OCI-M1 (cell line): ENCODE data around the gene TRAF3.
"Not testable (repeated sequence)": the region's sequence is repeated elsewhere in the genome, so short reads cannot be mapped to it uniquely, and the experiment has no call there.

Experiments
- DNase-seq: peaks from one replicate; lab custom pipeline; 2025; lab: John Stamatoyannopoulos, UW

TRAF3 gene

DNA sequence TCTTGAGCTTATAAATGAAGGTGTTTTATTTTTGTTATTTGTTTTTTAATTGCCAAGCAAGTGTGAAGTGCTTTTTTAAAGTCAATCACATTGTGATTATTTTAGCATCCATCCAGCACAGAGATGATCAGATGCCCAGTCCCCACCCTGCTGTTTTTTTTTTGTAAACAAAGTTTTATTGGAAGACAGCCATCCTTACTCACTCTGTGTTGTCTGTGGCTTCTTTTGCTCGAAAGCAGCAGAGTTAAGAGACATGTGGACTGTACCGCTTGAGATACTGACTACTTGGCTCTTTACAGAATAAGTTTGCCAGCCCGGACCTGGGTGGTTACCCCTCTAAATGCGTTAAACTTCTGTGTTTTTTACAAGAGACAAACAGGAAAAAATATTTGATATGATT lies 114.3 kb downstream of the TRAF3 start:
- DNase-seq = no peak

DNA sequence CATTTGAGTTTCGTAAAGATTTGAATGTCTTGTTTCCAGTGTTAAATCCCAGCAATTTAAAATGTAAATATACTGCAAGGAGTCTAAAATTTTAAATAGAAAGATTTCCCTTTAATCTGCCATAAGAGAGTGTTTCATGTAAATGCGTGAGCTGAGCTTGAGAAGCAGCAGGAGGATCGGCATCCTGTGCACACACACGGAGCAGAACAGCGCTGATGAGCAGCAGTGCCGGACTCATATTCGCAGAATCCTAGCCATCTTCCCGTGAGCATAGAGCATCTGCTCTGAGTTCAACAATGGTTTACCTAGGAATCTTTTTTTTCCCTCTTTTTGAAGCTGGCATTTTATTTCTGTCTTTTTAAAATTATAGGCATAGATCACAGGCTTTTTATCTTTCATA lies 115.4 kb downstream of the TRAF3 start:
- DNase-seq = no peak

DNA sequence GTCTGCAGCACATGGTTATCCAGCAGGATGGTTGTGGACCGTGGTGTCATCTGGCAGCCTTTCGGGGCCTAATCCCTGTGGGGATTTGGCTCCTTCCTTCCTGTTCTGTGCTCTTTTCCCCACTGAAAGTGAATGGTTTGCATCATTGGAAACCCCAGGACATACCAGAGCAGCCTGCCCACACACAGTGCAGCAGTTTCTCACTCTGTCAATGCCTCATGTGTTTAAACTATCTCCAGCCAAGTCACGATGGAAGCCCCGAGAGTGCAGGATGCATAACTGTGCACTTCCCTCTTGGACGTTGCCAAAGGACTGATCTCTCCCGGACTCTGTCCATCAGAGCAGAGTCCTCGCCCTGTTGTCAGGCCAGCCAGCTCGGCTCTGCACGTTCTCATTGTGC lies 116.2 kb downstream of the TRAF3 start:
- no peak for DNase-seq

DNA sequence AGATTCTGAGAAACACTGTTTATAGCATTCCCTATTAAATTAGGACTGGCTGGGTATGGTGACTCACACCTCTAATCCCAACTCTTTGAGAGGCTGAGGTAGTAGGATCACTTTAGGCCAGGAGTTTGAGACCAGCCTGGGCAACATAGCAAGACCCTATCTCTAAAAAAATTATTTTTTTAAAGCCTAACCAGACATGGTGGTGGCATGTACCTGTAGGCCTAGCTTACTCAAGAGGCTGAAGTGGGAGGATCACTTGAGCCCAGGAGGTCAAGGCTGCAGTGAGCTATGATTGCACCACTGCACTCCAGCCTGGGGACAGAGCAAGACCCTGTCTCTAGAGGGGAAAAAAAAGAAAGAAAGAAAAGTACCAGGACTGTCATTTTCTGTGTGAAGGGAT lies 119.5 kb downstream of the TRAF3 start:
- DNase-seq = not testable (repeated sequence)

DNA sequence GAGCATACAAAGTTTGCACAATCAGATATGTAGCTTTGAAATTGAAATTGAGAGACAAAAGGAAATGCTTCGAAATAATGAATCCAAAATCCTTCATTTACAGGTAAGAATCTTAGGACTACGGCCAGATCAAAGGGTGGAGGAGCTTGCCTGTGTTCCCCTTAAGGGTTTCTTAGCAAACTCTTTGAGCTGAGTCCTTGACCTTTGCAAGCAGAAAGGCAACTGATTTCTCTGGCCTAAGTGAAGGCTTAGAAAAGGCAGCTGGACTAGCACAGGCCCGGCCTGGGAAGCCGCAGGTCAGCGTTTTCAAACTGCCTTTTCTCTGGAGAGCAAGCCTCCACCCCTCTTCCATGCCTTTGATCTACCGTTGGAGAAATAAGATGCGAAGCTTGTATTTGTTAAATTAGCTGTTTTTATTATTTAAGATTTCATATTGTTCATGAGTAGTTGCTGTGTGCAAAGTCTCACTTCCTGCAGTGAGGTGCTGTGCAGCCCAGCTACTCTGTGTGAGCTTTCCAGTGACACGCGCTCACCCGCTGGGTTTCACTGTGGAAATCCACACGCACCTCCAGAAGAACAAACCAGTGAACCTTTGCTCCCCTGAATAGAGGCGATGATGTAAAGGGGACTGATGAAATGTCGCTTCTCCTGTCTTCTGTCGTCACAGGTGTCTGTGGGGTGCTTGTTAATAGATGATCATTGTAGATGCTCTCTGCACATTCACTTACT lies 120.2 kb downstream of the TRAF3 start:
- no peak for DNase-seq

DNA sequence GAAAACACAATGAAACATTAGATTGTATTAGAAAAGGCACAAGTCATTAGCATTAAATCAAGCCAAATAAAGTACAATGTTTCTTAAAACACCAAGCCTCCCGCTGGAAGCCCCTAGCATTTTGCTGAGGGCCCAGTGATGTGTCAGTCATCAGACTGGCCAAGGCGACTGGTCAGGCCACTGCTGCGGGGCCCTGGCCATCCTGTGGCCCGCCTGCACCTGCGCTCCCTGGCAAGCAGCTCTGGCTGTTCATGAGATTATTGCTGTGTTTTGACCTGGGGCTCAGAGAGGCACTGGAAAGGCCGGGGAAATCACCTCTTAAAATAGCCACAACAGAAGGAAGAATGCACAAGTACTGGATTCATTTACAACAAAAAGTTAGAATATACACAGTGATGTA lies 121.0 kb downstream of the TRAF3 start:
- no peak for DNase-seq

DNA sequence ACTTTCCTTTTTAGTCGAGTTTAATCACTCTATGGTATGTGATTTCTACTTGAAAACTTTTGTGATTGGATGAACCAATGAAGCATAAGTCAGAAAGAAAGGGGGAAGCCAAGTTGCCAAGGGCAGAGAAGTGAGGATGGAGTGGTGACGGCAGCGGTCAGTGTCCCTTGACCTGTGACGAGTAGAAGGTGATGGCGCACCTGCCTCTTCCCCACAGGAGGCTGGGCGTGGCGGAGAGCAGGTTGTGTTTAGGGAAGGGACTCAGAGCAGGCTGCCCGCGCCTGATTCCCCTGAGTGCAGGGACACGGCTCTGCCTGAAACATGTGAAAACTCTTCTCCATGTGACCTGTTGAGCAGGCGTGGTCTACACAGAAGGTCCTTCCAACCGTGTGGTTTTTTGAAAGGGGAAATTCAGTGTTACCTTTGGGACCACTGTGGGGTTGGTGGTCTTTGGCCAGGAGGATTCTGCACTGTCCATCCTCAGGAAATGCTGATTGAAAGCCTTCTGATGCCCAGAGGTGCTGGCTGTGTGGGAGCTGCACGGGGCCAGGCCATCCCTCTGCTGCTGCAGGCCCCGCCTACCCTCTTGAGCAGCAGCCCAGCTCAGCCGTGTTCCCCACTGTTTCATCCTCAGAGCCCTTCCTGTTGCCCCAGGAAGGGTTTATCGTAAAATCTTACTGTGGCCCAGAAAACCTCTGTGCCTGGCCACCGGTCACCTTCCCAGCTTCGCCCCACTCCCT lies 121.7 kb downstream of the TRAF3 start:
- no peak for DNase-seq

DNA sequence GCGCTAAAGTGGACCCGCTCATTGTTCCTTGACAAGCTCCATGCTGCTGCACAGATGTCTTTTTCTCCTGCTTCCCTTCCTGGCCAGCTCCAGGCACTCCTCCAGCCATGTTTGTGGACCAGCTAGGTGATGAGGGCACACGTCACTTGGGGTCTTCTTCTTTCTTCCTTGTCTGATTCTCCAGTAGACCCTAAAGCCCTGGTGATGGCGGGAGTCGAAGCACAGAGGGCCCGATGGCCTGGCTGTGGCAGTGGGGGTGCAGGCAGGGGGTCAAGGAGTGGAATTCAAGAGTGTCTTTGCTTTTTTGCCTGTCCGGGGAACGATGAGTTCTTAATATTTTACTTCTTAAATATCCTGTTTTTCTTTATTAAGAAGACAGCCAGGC lies 122.3 kb downstream of the TRAF3 start:
- no peak for DNase-seq

DNA sequence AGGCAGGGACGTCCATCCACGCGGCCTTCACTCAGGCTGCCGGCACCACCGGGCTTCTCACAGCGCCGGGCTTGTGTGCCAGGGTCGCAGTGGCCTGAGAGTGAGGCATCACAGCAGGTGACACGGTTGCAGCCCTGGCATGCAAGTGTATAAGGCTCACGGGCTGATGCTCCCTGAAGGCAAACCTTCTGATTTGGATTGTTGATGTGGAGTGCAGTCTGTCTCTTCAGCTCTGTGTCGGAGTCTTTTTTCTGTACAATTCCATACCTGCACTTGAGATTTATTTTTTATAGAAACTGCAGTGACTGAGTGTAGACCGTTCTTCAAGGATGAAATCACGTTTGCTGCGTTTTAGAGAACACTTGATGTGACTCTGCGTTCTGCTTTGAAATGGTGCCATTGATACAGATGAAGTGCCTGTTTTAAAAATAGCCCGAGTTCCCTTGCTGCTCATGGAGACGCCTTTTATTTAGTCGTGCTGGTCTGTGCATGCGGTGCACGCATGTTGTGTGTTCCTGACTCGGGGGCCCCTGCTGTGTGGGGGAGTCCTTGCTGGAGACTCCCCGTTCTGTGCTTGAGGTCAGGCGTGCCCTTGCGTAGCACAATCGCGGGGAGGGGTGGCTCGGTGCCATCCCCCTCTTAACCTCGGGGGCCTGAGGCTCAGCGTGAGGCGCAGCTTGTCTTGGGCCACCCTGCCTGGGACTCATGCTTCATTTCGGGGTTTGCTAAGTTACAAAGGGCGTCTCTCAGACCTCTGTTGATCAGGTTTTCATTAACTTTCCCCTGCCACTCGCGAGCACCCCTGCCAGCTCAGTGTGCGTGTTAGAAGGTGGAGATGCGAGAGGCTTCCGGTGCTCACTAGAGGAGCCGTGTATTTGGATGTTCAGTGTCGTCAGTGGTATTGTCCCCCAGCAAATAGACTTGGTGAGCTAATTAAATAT lies 123.7 kb downstream of the TRAF3 start:
- no peak for DNase-seq

DNA sequence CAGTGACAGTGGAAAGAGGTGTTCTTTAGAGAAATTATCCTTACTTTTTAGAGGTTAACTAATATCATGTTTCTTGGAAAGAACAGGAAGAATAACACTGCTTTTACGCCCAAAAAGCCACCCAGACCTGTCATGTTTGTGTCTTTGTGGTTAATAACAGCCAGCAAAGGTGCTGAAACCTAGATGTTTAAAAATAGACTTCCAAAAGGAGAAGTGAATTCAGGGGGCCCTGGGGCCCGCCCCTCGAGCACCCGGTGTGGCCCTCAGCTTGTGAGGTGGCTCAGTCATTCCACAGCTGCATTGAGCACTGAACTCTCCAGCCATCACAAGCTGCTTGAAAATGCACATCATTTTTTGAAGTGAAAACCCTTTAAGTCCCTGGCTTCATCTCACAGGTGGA lies 124.4 kb downstream of the TRAF3 start:
- no peak for DNase-seq

DNA sequence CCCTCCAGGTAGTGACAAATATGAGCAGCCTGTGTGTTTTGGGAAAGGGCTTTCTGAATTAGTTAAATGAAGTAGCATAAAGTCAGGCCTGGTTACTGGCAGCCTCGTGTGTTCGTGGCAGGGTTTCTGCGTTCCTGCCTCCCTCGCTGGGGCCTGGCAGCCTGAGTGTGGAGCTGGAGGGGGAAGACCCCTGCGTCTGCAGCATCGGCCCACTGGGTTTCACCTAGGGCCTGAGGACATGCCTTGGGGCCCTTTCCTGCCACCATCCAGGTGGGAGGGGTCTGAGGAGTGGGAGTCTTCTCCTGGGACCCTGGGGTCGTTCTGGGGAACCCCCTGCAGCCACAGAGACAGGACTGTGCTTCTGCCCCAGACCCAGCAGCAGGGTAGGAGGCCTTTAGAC lies 124.8 kb downstream of the TRAF3 start:
- DNase-seq = no peak

DNA sequence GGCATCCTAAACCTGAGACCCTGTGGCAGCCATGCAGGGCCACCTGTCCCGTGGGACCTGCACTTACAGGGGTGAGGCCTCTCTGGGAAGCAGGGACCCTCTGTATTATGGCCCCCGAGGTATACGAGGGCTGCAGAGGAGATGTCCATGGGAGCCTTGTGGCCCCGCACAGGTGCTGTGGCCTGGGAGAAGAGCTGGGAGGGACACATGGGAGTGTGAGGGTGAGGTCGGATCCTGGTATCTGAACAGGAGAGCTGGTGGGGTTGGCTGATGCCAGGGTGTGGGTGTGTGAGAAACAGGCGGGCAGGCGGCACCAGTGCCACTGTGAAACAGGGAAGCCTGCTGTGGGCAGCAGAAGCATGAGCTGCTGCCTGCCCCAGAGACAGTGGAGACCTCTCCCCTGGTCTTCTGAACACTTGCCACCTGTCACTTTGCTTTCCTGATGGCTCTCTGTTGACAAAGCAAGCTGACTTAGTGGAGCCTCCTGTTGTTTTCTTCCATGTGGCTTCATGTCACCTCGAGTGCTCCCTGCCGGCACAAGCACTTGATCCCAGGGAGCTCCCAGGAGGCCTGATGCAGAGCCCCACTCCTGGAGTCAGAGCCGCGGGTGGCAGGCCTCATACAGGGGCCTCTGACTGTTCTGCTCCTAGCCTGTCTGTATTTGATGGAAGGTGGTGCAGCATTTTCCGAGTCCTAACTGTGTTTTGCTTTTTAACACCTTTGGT lies 125.4 kb downstream of the TRAF3 start:
- DNase-seq = no peak

DNA sequence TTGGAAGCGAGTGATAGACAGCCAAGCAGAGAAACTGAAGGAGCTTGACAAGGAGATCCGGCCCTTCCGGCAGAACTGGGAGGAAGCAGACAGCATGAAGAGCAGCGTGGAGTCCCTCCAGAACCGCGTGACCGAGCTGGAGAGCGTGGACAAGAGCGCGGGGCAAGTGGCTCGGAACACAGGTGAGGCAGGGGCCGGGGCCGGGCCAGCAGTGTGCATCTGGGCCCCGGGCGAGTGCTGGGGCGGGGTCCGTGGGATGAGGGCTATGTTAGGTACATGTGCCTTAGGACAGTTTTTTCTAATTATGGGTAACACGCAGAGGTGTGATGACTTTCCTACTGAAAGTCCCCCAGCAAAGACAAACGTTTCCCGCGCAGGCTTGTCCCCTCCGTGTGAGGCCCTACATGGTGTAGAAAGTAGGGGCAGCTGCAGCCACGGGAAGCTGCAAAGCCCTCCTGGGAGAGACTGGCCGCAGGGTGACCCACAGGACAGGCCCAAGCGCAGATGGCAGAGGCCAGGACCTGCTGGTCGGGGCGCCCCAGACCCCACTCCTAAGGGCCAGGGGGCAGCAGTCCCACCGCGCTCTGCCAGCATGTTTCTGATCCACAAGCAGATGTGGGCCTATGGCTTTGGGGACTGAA lies 126.1 kb downstream of the TRAF3 start:
- DNase-seq = no peak

DNA sequence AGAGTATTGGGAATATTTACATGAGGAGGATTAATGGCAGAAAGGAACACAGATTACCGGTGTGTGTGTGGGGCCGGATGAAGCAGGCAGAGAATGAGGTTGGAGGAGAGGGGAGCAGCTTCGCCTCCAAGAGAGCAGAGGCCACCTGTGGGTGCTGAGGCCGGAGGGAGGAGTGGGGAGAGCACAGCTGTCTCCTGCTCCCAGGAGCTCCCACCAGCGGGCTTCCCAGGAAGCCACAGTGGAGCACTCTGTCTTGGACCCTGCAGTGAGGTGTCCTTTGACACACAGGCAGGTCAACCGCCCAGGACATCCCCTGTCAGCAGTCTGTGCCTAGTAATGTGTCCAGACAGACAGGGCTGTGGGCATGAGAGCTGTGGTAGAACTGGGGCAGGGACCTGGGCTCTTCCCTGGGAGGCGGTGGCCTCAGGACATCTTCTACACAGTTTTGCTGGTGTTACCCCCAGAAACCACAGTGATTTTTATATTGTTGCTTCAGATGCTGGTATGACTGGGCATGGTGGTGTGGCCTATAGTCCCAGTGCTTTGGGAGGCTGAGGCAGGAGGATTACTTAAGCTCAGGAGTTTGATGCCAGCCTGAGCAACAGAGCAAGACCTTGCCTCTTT lies 126.8 kb downstream of the TRAF3 start:
- no peak for DNase-seq

DNA sequence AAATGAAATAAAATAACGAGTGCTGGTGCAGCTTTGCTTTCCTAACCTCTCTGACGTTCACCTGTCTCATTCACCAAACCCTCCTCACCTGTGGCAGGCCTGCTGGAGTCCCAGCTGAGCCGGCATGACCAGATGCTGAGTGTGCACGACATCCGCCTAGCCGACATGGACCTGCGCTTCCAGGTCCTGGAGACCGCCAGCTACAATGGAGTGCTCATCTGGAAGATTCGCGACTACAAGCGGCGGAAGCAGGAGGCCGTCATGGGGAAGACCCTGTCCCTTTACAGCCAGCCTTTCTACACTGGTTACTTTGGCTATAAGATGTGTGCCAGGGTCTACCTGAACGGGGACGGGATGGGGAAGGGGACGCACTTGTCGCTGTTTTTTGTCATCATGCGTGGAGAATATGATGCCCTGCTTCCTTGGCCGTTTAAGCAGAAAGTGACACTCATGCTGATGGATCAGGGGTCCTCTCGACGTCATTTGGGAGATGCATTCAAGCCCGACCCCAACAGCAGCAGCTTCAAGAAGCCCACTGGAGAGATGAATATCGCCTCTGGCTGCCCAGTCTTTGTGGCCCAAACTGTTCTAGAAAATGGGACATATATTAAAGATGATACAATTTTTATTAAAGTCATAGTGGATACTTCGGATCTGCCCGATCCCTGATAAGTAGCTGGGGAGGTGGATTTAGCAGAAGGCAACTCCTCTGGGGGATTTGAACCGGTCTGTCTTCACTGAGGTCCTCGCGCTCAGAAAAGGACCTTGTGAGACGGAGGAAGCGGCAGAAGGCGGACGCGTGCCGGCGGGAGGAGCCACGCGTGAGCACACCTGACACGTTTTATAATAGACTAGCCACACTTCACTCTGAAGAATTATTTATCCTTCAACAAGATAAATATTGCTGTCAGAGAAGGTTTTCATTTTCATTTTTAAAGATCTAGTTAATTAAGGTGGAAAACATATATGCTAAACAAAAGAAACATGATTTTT lies 128.2 kb downstream of the TRAF3 start:
- no peak for DNase-seq

DNA sequence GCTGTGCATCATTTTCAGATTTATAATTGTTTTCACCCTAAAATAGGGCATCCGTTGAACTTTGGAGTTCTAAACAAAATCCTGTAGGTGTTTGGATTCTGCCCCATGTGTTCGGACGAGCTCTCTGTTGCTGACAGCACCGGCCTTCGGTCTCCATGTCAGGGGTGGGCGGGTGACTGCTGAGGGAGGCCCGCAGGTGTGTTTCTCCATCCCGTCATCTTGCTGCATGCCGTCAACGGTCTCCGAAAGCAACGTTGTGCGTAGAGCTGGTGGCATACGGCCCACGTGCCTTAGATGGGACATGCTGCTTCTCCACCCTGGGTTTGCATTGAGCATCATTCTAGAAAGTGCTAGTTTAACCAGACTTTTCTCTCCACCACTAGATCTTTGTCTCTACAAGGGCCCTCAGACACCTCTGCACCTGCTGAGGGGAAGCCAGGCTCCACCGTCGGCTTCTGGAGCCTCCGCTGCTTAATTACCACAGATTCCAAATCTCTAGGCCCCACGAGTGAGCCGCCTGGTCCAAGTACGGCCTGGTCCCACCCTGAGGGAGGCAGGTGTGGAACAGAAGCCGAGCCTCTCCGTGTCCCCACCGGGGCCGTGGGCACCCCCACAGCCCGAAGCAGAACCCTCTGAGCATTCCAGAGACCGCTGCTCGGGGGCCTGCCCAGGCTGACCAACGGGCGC lies 129.5 kb downstream of the TRAF3 start:
- DNase-seq = no peak

DNA sequence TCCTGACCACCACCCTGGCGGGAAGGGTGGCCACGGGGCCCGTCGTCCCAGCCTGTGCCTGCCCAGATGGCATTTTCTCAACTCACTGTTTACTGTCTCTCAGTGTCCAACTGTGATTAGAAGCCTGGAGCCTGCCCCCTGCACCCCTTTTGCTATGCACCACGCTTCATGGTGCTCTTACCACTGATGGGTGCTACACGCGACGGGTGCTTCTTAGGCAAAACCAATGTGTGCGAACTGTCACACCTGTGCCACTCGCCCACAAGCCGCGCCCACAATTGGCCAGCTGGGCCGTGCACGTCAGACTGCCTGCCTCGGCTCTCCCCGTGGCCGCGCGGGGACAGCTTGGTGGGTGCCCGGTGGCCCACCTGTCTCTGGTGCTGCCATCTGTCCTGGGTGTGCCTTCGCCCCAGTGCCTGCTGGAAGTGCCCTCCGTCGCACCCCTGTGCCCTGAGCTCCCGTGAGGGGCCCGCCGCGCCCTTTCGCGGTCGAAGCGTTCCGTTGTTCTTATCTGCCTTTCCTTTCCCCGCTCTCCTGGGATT lies 130.1 kb downstream of the TRAF3 start:
- DNase-seq = no peak

DNA sequence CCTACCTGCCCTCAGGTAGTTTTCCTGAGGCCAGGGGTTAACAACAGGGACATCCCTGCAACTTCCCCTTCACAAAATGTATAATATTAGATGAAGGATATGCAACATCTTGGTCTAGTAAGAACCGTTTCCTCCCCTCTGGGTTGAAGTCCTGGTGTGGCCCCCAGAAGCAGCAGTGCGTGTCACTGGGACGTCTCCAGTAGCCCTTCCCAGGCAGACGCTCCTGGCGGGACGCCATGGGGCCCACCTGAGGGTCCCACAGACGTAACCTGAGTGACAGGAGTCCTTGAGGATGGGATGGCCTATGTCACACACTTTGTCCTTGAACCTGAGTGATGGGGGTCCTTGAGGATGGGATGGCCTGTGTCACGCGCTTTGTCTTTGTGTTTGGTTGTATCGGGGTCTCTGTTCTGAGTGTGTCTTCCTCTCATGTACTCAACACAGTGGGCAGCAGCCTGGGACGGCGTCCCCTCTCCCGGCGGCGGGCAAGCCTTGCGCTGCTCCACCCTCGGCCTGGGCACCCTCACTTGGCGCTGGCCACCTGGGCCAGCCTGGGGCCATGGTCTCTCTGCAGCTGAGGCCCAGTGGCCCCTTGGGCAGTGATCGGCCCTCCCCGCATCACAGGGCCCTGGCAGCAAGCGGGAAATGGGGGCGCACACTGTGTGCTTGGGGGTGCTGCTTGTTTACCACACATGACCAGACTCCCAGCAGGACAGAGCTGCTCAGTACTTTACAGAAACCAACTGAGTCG lies 130.9 kb downstream of the TRAF3 start:
- DNase-seq = no peak
